HG02885 (cell line): ENCODE data around the gene CSF2RB.

ENCODE experiments used
- ATAC-seq: cut with Tn5 transposase; IDR thresholded peaks from one replicate; pipeline ENCODE4 v1.9.1; 2021; ENCODE audit warnings: mild to moderate bottlenecking; ENCODE audit not compliant: unreplicated experiment, poor library complexity

CSF2RB gene

GRCh38 chr22:36934418-36935312, 21.2 kb downstream of the CSF2RB start:
- no peak for ATAC-seq

- ATAC-seq, result no peak
These were observed 21.8 kb downstream of the CSF2RB start for GRCh38 chr22:36935313-36935610.

- no peak for ATAC-seq
These were observed 22.3 kb downstream of the CSF2RB start for GRCh38 chr22:36935694-36936093.

GRCh38 chr22:36936362-36937116, 23.1 kb downstream of the CSF2RB start:
- no peak for ATAC-seq

GRCh38 chr22:36937319-36938027, 24.0 kb downstream of the CSF2RB start:
- ATAC-seq, result no peak

GRCh38 chr22:36938028-36938425, 24.6 kb downstream of the CSF2RB start:
- ATAC-seq, result no peak

- no peak for ATAC-seq
These were observed 25.5 kb downstream of the CSF2RB start for GRCh38 chr22:36938886-36939285.

GRCh38 chr22:36940676-36941075, 27.2 kb downstream of the CSF2RB start:
- no peak for ATAC-seq

GRCh38 chr22:36942556-36942955, 29.1 kb downstream of the CSF2RB start:
- no peak for ATAC-seq

GRCh38 chr22:36946421-36947158, 33.2 kb downstream of the CSF2RB start:
- no peak for ATAC-seq

- ATAC-seq, result no peak
These were observed 35.1 kb downstream of the CSF2RB start for GRCh38 chr22:36948273-36949225.

- ATAC-seq, result no peak
These were observed 37.6 kb downstream of the CSF2RB start for GRCh38 chr22:36950797-36951590.

- ATAC-seq, result no peak
These were observed 38.3 kb downstream of the CSF2RB start for GRCh38 chr22:36951746-36952145.

- no peak for ATAC-seq
These were observed 40.0 kb downstream of the CSF2RB start for GRCh38 chr22:36953239-36954080.

- no peak for ATAC-seq
These were observed 41.0 kb downstream of the CSF2RB start for GRCh38 chr22:36954251-36955014.

- no peak for ATAC-seq
These were observed 42.3 kb downstream of the CSF2RB start for GRCh38 chr22:36955691-36956090.

- ATAC-seq, result no peak
These were observed 44.9 kb downstream of the CSF2RB start for GRCh38 chr22:36958366-36958765.
